SK-N-SH treated with all-trans-retinoic acid at 6 μM for 48 hours (cell line): Measurements from ENCODE around the gene ZNF774.

Source experiments
- ATAC-seq: fragments of 200-7000 bp; cut with Tn5 transposase; 3 replicates; pipeline ENCODE4 v1.9.1; 2020; ENCODE audit warnings: mild to moderate bottlenecking, moderate library complexity
- ARNTL ChIP-seq: fragments of 450-650 bp; formaldehyde crosslinking; IDR thresholded peaks from 2 replicates; pipeline ENCODE4 v1.5.0; 2020; ENCODE audit warnings: low read depth, mild to moderate bottlenecking, moderate library complexity, borderline replicate concordance
- BACH2 ChIP-seq: fragments of 250-450 bp; sonication (Bioruptor Pico); IDR thresholded peaks from 2 replicates; pipeline ENCODE4 v1.9.0; 2021; ENCODE audit warnings: mild to moderate bottlenecking, borderline replicate concordance
- CREB5 ChIP-seq: fragments of 250-450 bp; sonication (Bioruptor Pico); IDR thresholded peaks from 2 replicates; pipeline ENCODE4 v1.5.1; 2020; ENCODE audit warnings: low read depth, mild to moderate bottlenecking, moderate library complexity
- CSDC2 ChIP-seq: fragments of 250-450 bp; sonication (Bioruptor Pico); IDR thresholded peaks from 2 replicates; pipeline ENCODE4 v1.5.0; 2020; ENCODE audit warnings: mild to moderate bottlenecking, moderate library complexity
- CSRNP3 ChIP-seq: fragments of 250-450 bp; sonication (Bioruptor Pico); IDR thresholded peaks from 2 replicates; pipeline ENCODE4 v1.5.1; 2021; ENCODE audit warnings: mild to moderate bottlenecking, moderate library complexity
- ESRRG ChIP-seq: fragments of 250-450 bp; sonication (Bioruptor Pico); IDR thresholded peaks from 2 replicates; pipeline ENCODE4 v1.6.1; 2021; ENCODE audit warnings: mild to moderate bottlenecking
- GLIS3 ChIP-seq: fragments of 250-450 bp; sonication (Bioruptor Pico); IDR thresholded peaks from 2 replicates; pipeline ENCODE4 v1.5.0; 2020; ENCODE audit warnings: mild to moderate bottlenecking, moderate library complexity
- ISL1 ChIP-seq: fragments of 250-450 bp; sonication (Bioruptor Pico); IDR thresholded peaks from 2 replicates; pipeline ENCODE4 v2.1.2; 2022; ENCODE audit warnings: mild to moderate bottlenecking, moderate library complexity
- OSR1 ChIP-seq: fragments of 250-450 bp; sonication (Bioruptor Pico); IDR thresholded peaks from 2 replicates; pipeline ENCODE4 v1.8.0; 2022; ENCODE audit warnings: moderate library complexity, mild to moderate bottlenecking, inconsistent platforms
- PATZ1 ChIP-seq: fragments of 250-450 bp; sonication (Bioruptor Pico); IDR thresholded peaks from 2 replicates; pipeline ENCODE4 v1.8.0; 2020; ENCODE audit warnings: mild to moderate bottlenecking, moderate library complexity, borderline replicate concordance
- POU6F1 ChIP-seq: fragments of 250-450 bp; sonication (Bioruptor Pico); IDR thresholded peaks from 2 replicates; pipeline ENCODE4 v1.8.0; 2021; ENCODE audit warnings: low read depth, mild to moderate bottlenecking, moderate library complexity, borderline replicate concordance
- PPARA ChIP-seq: fragments of 250-450 bp; sonication (Bioruptor Pico); IDR thresholded peaks from 2 replicates; pipeline ENCODE4 v1.5.0; 2020; ENCODE audit warnings: mild to moderate bottlenecking, borderline replicate concordance
- RARB ChIP-seq: fragments of 250-450 bp; sonication (Bioruptor Pico); IDR thresholded peaks from 2 replicates; pipeline ENCODE4 v1.8.0; 2021; ENCODE audit warnings: mild to moderate bottlenecking, moderate library complexity
- SNAI2 ChIP-seq: fragments of 250-450 bp; sonication (Bioruptor Pico); IDR thresholded peaks from 2 replicates; pipeline ENCODE4 v1.5.0; 2020; ENCODE audit warnings: mild to moderate bottlenecking, moderate library complexity
- TCF4 ChIP-seq: fragments of 250-450 bp; sonication (Bioruptor Pico); IDR thresholded peaks from 2 replicates; pipeline ENCODE4 v1.8.0; 2021; ENCODE audit warnings: mild to moderate bottlenecking, moderate library complexity, borderline replicate concordance
- TOX ChIP-seq: fragments of 250-450 bp; sonication (Bioruptor Pico); IDR thresholded peaks from 2 replicates; pipeline ENCODE4 v1.8.0; 2021; ENCODE audit warnings: mild to moderate bottlenecking, moderate library complexity, borderline replicate concordance
- TSHZ2 ChIP-seq: fragments of 250-450 bp; sonication (Bioruptor Pico); IDR thresholded peaks from 2 replicates; pipeline ENCODE4 v1.5.0; 2020; ENCODE audit warnings: mild to moderate bottlenecking, moderate library complexity
- ZC3H10 ChIP-seq: fragments of 250-450 bp; sonication (Bioruptor Pico); IDR thresholded peaks from 2 replicates; pipeline ENCODE4 v1.5.1; 2021; ENCODE audit warnings: mild to moderate bottlenecking, moderate library complexity
- ZFP3 ChIP-seq: fragments of 250-450 bp; sonication (Bioruptor Pico); IDR thresholded peaks from 2 replicates; pipeline ENCODE4 v1.5.0; 2020; ENCODE audit warnings: mild to moderate bottlenecking, moderate library complexity
- ZFP30 ChIP-seq: fragments of 450-650 bp; formaldehyde crosslinking; IDR thresholded peaks from 2 replicates; pipeline ENCODE4 v1.5.0; 2022; ENCODE audit warnings: mild to moderate bottlenecking, moderate library complexity
- ZNF565 ChIP-seq: fragments of 450-650 bp; formaldehyde crosslinking; conservative IDR thresholded peaks from 2 replicates; pipeline ENCODE4 v1.5.0; 2020; ENCODE audit warnings: low read depth, mild to moderate bottlenecking, moderate library complexity
- ZNF70 ChIP-seq: fragments of 450-650 bp; formaldehyde crosslinking; IDR thresholded peaks from 2 replicates; pipeline ENCODE4 v1.5.0; 2020; ENCODE audit warnings: mild to moderate bottlenecking, moderate library complexity
- ZNF8 ChIP-seq: fragments of 450-650 bp; formaldehyde crosslinking; IDR thresholded peaks from 2 replicates; pipeline ENCODE4 v1.5.0; 2020; ENCODE audit warnings: mild to moderate bottlenecking, moderate library complexity

The ZNF774 gene

GRCh38 chr15:90326441-90326840 is 25.6 kb upstream of the ZNF774 start:
- TF ChIP-seq ZNF70 (CRISPR knock-in tag) (no peak), SNAI2 (no peak), ISL1 (CRISPR knock-in tag) (no peak), TOX (CRISPR knock-in tag) (no peak), ARNTL (CRISPR knock-in tag) (no peak), CREB5 (CRISPR knock-in tag) (no peak), RARB (CRISPR knock-in tag) (no peak), BACH2 (CRISPR knock-in tag) (no peak), TCF4 (CRISPR knock-in tag) (no peak), ZNF8 (CRISPR knock-in tag) (no peak), TSHZ2 (CRISPR knock-in tag) (no peak), ZFP30 (no peak), PPARA (no peak), PATZ1 (CRISPR knock-in tag) (no peak), GLIS3 (CRISPR knock-in tag) (no peak), ZC3H10 (CRISPR knock-in tag) (no peak)

GRCh38 chr15:90327311-90327710 is 24.8 kb upstream of the ZNF774 start:
- no peak for ATAC-seq
- no peak for TF ChIP-seq CSDC2 (CRISPR knock-in tag)
- no peak for TF ChIP-seq ZC3H10 (CRISPR knock-in tag)
- TF ChIP-seq ARNTL (CRISPR knock-in tag) = no peak
- TF ChIP-seq ESRRG (CRISPR knock-in tag) = no peak
- TF ChIP-seq SNAI2 = no peak
- TF ChIP-seq ZNF8 (CRISPR knock-in tag) = no peak
- no peak for TF ChIP-seq CREB5 (CRISPR knock-in tag)
- TF ChIP-seq ZFP3 (CRISPR knock-in tag) = no peak
- TF ChIP-seq GLIS3 (CRISPR knock-in tag) = no peak
- no peak for TF ChIP-seq ZFP30
- no peak for TF ChIP-seq RARB (CRISPR knock-in tag)
- TF ChIP-seq OSR1 (CRISPR knock-in tag) = no peak
- TF ChIP-seq TOX (CRISPR knock-in tag) = no peak
- TF ChIP-seq ZNF70 (CRISPR knock-in tag) = no peak
- no peak for TF ChIP-seq POU6F1 (CRISPR knock-in tag)
- no peak for TF ChIP-seq PATZ1 (CRISPR knock-in tag)
- TF ChIP-seq ISL1 (CRISPR knock-in tag) = no peak
- TF ChIP-seq ZNF565 = no peak
- TF ChIP-seq CSRNP3 = no peak

More at GRCh38 chr15:90326441-90326840, 25.6 kb upstream of the ZNF774 start:
- no peak for ATAC-seq
